ENCODE data around the gene MRPL1.

DNA sequence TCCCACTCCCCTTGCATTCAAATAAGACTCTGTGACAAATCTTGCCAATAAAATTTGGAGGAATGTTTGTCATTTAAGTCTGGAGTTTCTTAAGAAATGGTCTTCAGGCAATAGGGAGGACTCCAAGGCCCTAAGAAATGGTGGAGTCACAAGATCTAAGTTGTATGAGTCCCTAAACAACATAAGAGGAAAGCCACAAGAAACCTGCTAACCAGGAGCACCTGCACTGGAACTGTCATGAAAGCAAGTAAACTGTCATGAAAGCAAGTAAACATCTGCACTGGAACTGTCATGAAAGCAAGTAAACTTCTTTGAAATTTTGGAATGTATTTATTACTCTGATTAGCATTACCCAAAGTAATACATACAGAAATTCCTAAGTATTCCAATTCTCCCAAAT is 47.0 kb upstream of the MRPL1 start:
- TF ChIP-seq POLR2A (IDR thresholded peaks at IDR 0.05) = no peak
- TF ChIP-seq, protein P1, sequence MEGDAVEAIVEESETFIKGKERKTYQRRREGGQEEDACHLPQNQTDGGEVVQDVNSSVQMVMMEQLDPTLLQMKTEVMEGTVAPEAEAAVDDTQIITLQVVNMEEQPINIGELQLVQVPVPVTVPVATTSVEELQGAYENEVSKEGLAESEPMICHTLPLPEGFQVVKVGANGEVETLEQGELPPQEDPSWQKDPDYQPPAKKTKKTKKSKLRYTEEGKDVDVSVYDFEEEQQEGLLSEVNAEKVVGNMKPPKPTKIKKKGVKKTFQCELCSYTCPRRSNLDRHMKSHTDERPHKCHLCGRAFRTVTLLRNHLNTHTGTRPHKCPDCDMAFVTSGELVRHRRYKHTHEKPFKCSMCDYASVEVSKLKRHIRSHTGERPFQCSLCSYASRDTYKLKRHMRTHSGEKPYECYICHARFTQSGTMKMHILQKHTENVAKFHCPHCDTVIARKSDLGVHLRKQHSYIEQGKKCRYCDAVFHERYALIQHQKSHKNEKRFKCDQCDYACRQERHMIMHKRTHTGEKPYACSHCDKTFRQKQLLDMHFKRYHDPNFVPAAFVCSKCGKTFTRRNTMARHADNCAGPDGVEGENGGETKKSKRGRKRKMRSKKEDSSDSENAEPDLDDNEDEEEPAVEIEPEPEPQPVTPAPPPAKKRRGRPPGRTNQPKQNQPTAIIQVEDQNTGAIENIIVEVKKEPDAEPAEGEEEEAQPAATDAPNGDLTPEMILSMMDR (IDR thresholded peaks at IDR 0.05) = no peak

All from body of pancreas (tissue), 4 donors.